GM19372 (cell line): ENCODE data around the gene KAT8.
"Not testable (repeated sequence)": the region's sequence is repeated elsewhere in the genome, so short reads cannot be mapped to it uniquely, and the experiment has no call there.

Experiments
- ATAC-seq: cut with Tn5 transposase; IDR thresholded peaks from one replicate; pipeline ENCODE4 v1.9.1; 2021; ENCODE audit warnings: mild to moderate bottlenecking, low read depth, moderate library complexity; ENCODE audit not compliant: unreplicated experiment

Gene KAT8

DNA sequence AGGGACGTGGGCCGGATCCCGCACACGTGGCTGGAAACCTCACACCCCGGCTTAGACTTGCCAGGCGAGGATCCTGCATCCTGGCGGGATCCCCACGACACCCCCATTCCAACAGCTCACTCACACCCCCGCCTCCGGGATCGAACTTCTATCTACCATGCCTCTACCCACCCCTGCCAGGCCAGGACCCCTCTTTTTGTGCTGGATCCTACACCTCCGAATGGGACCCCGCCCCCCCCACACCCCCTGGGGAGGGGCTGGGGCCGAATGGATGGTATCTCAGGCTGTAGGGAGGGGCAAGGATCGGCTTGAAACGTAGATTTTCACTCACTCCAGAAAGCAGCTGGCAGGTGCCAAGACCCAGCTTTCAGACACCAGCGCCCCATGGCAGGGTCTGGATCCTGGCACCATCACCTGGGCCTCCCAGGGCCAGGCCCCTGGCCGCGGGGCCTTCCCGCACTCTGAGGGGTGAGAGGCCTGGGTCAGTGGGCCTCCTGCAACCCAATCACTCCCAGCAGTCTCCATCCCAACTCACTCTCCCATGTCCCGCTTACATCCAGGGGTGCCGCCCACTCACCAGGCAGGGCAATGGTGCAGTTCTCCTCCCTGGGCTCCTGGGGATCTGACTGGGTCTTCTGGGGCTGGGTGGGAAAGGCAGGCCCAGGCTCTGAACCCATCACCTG lies 25.7 kb downstream of the KAT8 start:
- no peak for ATAC-seq

DNA sequence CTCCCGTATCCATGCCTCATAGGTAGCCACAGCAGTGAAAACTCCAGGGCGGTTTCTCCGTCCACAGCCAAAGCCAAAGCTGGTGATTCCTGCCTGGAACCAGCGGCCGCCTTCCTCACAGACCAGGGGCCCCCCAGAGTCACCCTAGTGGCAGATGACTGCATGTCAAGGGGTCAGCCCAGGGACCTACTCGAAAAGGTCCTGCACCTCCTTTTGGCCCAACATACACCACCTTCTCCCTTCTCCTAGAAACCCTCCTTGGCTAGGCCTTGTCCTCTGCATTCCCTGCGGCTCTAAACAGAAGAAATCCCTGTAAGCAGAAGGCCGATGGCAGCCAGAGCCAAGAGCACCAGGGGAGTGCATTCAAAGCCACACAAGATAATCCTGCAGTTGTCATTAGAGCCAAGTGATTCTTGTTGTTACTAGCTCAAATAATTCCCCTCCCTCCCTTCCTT lies 26.3 kb downstream of the KAT8 start:
- ATAC-seq: no peak

- not testable (repeated sequence) for ATAC-seq
Measured at GRCh38 chr16:31144418-31144817, 27.0 kb downstream of the KAT8 start.

- no peak for ATAC-seq
Measured at GRCh38 chr16:31145398-31145990, 28.0 kb downstream of the KAT8 start.

- no peak for ATAC-seq
Measured at GRCh38 chr16:31147574-31147973, 30.1 kb downstream of the KAT8 start.

DNA sequence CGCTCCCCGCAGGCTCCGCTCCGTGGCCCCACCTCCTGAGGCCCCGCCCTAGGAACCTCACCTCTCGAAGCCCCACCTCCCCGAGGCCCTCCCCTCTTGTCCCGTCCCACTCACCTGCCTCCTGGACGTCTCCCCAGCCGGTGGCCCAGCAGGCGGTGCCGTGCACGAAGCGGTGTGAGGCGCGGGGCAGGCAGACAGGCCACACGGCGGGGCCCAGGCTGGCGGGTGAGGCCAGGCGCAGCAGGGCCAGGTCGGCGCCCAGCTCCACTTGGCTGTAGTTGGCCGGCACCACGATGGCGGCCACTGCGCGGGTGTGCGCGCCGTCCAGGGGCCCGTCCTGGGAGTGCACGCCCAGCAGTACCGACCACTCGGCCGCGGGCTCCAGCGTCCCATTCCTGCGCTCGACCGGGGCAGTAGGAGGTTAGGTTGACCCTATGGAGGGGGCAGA lies 30.8 kb downstream of the KAT8 start:
- ATAC-seq: no peak

DNA sequence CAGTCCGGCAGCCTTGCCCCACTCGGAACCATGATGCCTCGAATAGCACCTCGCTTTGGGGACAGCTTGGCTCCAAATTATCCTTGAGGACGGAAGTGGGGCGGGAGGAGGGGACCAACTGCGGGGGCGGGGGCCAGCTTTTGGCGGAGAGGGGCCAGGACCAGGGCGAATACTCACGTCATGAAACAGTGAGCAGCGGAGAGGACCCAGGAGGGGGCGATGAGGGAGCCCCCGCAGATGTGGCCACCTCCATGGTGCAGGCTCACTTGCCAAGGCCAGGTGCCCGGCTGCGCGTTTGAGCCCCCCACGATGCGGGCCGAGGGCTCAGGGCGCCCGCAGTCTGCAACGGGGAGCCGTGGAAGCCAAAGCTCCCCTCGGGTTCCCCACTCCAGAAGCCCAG lies 31.4 kb downstream of the KAT8 start:
- no peak for ATAC-seq

DNA sequence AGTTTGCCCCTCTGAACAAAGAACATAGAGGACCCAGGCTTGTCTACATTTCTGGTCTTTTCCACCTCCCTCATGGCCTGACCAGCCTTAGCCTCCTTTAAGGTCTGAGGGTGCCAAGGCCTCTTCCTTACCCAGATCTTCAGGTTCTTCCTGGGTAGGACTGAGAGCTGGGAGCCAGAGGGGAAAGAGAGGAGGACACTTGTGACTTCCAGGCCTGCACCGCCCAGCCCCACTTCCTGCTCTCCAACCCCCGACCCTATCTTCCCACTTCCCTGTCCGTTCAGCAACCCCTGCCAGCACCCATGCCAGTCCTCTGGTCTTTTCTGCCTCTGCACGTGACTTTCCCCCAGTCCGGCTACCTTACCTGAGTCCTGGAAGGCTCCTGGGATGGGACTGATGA lies 31.9 kb downstream of the KAT8 start:
- ATAC-seq: no peak

DNA sequence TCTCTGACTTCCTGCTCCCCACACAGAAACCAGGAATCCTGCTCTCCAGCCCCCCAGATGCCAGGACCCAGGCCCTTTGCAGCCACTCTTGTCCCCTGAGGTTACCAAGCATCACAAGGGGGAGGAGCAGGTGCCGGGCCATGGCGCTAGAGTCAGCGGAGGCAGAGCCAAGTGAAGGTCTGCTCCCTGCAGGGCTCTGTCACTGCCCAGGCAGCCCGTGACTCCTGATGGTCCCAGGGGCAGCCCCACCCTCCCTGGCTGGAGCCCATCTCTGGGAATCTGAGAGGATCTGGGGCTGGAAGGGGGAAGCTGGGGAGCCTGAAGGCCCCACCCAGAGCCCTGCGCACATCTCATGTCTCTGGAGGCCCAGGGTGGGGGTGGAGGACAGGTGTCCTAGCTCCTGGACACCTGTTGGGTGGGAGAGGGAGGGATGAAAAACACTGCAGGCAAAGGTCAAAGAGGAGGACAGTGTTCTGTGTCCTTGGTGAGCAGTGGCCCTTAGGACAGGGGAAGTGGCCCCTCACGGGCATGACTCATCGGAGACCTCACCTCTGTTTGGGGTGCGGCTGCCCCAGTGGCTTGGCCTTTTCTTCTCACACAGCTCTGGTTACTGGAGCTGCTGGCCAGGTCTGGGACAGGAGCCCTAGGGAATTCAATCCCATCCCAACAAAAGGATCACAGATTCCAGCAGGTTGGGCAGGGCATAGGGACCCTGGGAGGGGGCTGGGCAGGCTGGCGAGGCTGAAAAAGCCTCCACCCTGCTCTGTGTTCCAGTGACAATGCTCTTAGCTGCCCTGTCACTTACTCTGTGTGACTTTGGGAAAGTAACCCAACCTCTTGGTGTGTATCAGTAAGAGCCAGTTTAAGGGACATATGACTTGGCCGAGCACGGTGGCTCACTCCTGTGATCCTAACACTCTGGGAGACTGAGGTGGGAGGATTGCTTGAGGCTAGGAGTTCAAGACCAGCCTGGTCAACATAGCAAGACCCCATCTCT lies 32.7 kb downstream of the KAT8 start, which contains the start of gene PRSS36:
Gene PRSS36 (minus strand): TSS at position 173 of the 997 bp plus-strand sequence. CDS start 31 bp downstream, at position 142.
- no peak for ATAC-seq

DNA sequence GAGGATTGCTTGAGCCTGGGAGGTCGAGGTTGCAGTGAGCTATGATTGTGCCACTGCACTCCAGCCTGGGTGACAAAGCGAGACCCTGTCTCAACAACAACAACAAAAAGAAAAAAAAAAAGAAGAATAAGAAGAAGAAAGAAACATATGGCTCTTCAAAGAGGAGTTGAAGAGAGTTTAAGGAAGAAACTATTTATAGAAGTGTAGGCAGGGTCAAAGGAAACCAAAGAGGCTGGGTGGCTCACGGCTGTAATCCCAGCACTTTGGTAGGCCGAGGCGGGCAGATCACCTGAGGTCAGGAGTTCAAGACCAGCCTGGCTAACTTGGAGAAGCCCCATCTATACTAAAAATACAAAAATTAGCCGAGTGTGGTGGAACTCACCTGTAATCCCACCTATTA lies 33.5 kb downstream of the KAT8 start:
- not testable (repeated sequence) for ATAC-seq

DNA sequence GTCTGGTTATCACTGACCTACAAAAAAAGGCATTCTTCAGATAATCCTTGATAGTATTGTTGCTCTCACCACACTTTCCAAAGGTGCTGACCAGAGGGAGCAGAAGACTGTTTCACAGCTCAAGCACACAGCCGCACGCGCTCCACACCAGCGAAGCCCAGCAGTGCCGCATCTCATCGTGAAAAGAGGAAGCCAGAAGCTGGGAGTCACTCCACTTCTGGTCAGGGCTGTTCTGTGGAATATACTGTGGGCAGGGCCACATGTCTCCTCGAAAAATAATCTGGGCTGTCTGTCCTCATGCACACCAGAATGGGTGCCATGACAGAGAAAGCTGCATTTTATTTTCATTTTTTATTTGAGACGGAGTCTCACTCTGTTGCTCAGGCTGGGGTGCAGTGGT lies 39.7 kb downstream of the KAT8 start:
- no peak for ATAC-seq

DNA sequence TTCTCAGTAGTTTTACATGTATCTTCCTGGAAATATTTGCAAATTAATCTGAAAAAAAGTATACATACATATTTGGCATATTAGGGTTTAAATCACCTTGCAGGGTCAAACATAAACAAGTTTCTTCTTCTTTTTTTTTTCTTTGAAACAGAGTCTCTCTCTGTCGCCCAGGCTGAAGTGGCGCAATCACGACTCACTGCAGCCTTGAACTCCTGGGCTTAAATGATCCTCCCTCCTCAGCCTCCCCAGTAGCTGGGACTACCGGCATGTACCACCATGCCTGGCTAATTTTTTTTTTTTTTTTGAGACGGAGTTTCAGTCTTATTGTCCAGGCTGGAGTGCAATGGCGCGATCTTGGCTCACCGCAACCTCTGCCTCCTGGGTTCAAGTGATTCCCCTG lies 49.9 kb downstream of the KAT8 start:
- ATAC-seq: no peak

DNA sequence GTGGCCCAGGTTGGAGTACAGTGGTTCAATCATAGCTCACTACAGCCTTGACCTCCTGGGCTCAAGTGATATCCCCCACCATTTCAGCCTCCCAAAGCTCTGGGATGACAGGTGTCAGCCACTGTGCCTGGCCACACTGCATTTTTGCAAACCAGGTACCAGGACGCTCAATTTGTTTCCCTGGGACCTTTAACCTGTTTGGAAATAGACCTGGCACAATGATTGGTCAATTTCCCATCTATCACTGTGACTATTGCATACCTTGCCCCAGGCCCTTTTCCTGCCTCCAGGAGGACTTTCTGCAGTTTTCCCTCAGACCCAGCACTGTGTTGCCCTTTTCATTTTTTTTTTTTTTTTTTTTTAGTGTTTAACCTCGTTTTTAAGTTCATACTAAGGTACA lies 51.4 kb downstream of the KAT8 start:
- no peak for ATAC-seq

GRCh38 chr16:31170048-31170447 lies 52.6 kb downstream of the KAT8 start:
- not testable (repeated sequence) for ATAC-seq

GRCh38 chr16:31177136-31177535 lies 59.7 kb downstream of the KAT8 start:
- no peak for ATAC-seq

DNA sequence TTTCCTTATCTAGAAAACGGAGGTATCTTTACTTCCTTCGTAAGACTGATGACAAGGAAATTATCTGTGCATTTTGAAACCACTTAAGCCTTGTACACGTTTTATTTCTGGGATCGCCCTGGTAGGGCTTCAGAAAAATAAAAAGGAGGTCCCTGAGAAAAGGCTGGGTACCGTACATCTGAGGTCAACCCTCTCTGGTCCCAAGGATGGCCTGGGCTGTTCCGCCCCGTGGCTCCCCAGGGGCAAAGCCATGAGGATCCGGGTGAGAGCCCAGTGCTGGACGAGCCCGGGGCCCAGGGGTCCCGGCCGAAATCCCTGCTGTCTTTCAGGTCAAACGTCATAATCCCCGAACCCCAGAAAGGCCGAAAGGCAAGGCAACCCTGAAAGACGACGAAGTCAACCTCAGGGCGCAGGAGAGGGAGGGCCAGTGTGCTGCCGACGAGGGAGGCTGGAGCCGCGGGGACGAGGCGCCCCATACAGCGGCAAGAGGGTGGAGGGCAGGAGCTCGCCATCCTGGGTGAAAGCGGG lies 61.8 kb downstream of the KAT8 start:
- no peak for ATAC-seq

DNA sequence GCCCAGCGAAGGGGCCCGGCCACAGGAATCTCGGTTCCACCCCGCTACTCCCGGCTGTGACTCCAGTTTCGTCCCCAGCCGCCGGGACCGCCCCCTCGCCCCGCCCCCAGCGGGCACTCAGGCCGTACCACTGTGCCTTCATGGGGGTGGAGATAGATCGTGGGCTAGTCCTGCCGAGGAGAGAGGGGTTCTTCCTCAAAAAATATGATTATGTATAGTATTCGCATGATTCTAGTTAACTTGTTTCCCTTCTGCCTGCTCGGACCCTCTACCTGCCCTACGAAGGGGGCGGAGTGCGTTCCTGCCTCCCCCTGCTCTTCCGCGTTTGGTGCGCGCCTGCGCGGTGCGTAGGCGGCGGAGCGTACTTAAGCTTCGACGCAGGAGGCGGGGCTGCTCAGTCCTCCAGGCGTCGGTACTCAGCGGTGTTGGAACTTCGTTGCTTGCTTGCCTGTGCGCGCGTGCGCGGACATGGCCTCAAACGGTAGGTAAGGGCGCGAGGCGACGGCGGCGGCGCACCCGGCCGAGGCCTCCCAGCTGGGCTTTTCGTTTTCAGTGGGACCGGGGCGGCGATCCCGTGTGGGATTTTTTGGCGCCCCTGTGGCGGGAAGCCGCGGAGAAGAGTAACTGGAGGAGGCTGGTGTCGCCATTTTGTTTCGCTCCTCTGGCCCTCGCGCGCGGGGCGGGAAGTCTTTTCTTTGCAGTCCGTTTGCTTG lies 62.4 kb downstream of the KAT8 start, which contains the start of gene FUS:
Gene FUS (plus strand): TSS at position 393 of the 713 bp plus-strand sequence. CDS start 76 bp downstream, at position 469.
- ATAC-seq: peak; percentile 49
